HG02571 (cell line): ENCODE results near the gene GSTA5.
"Not testable (repeated sequence)": the region's sequence is repeated elsewhere in the genome, so short reads cannot be mapped to it uniquely, and the experiment has no call there.

Experiments used
- ATAC-seq: cut with Tn5 transposase; IDR thresholded peaks from one replicate; pipeline ENCODE4 v1.9.1; 2021; ENCODE audit warnings: mild to moderate bottlenecking, moderate library complexity; ENCODE audit not compliant: unreplicated experiment

GSTA5 gene

GRCh38 chr6:52799272-52799671 is 41.3 kb downstream of the GSTA5 start:
- ATAC-seq, result not testable (repeated sequence)

GRCh38 chr6:52794366-52794765 is 46.2 kb downstream of the GSTA5 start:
- not testable (repeated sequence) for ATAC-seq

- no peak for ATAC-seq
Measured at GRCh38 chr6:52790861-52791260, 49.8 kb downstream of the GSTA5 start.

GRCh38 chr6:52789658-52790057 is 51.0 kb downstream of the GSTA5 start:
- not testable (repeated sequence) for ATAC-seq

DNA sequence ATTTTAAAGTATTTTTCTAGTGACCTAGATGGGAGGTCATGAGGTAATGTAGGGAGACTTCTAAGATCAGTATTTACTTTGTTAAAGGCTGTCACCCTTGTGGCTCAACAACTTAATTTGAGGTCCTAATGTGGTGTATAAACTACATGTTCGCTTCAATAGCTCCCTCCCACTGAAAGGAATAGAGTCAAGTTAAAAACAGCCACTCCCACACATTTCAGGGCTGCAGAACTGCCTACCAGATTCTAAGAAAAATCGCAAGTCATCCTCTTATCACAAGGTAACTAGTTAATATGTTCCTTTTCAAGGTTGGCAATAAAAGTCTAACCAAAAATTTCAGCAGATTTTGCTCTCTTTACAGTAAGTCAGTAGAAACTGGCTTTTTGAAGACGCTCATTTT is 52.1 kb downstream of the GSTA5 start:
- ATAC-seq, result no peak

GRCh38 chr6:52787917-52788316 is 52.7 kb downstream of the GSTA5 start:
- ATAC-seq, result no peak

GRCh38 chr6:52786249-52786956 is 54.2 kb downstream of the GSTA5 start:
- no peak for ATAC-seq

DNA sequence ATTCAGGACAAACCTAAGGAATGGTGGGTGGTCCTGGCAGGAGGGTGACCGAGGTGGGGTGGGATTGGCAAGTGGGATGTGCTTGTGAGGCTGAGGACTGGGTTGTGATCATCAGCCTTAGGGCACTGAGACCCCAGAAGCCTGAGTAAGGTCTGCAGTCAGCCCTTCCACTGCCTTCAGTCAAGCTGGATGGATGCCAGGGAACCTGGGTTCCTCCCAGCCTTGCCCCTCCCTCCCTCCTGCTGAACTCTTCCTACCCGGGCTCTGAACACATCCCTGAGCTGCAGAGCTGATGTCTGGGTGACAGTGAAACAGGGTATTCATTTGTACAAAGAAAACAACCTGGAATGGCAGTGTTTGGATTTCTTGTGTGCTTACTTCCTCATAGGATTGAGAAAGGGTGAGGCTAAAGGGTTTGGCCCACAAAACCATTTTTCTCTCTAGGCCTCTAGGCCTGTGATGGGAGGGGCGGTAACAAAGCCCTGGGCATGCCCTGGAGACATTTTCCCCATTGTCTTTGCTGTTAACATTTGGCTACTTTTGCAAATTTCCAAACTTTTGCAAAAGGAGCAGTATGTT is 57.8 kb downstream of the GSTA5 start:
- ATAC-seq, result not testable (repeated sequence)

DNA sequence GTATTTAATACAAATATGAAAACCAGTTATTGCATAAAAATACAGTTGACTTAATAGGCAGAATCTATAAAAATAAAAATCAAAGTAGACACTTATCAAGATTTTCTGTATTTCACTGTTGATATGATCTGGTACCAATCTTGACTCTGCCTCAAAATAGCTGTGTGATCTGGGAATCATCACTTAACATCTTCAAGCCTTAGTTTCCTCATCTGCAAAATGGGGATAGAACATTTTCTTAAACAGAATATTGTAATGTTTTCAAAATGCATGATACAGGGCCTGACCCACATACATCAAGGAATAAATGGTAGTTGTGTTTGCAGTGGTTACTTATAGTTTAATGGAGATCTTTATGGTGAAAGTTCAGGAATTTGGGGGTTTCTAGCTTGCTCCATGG is 58.4 kb downstream of the GSTA5 start:
- ATAC-seq, result not testable (repeated sequence)
